A172 (cell line): ENCODE data around the gene ANKS1B. TPM values are rescaled to one million over a fixed set of nuclear protein-coding genes. Genes with fewer than 3 reads are reported as not detected.
"Not testable (repeated sequence)": the region's sequence is repeated elsewhere in the genome, so short reads cannot be mapped to it uniquely, and the experiment has no call there.

Source experiments
- DNase-seq: peaks from one replicate; pipeline ENCODE4 v3.0.0-alpha.2; 2015; ENCODE audit warnings: low spot score
- total RNA-seq: library from RNA; depleted of rRNA; stranded (reverse); fragments of >200 nt; shearing (Covaris generic); gene quantifications from 2 replicates; pipeline ENCODE4 v1.2.3, GENCODE V29; 2014

The ANKS1B gene
- total RNA-seq, 1 experiment from 2014 or later, result 0.24 TPM

- DNase-seq, result no peak
Measured at GRCh38 chr12:99765469-99766114, 219.1 kb downstream of the ANKS1B start.

- DNase-seq, result no peak
Measured at GRCh38 chr12:99759444-99759843, 225.3 kb downstream of the ANKS1B start.

- no peak for DNase-seq
Measured at GRCh38 chr12:99758997-99759396, 225.7 kb downstream of the ANKS1B start.

GRCh38 chr12:99752740-99753139, 232.0 kb downstream of the ANKS1B start:
- no peak for DNase-seq

- no peak for DNase-seq
Measured at GRCh38 chr12:99746538-99746937, 238.2 kb downstream of the ANKS1B start.

GRCh38 chr12:99745895-99746294, 238.8 kb downstream of the ANKS1B start:
- no peak for DNase-seq

- DNase-seq, result no peak
Measured at GRCh38 chr12:99745121-99745520, 239.6 kb downstream of the ANKS1B start.

- no peak for DNase-seq
Measured at GRCh38 chr12:99736760-99737269, 247.9 kb downstream of the ANKS1B start.

- DNase-seq, result no peak
Measured at GRCh38 chr12:99732131-99732530, 252.6 kb downstream of the ANKS1B start.

- no peak for DNase-seq
Measured at GRCh38 chr12:99722690-99723486, 261.8 kb downstream of the ANKS1B start.

GRCh38 chr12:99721715-99722275, 262.9 kb downstream of the ANKS1B start:
- DNase-seq, result no peak

GRCh38 chr12:99720083-99720465, 264.7 kb downstream of the ANKS1B start:
- DNase-seq, result not testable (repeated sequence)

GRCh38 chr12:99719411-99720082, 265.2 kb downstream of the ANKS1B start:
- DNase-seq, result not testable (repeated sequence)

- not testable (repeated sequence) for DNase-seq
Measured at GRCh38 chr12:99715841-99716510, 268.8 kb downstream of the ANKS1B start.

- not testable (repeated sequence) for DNase-seq
Measured at GRCh38 chr12:99714921-99715320, 269.8 kb downstream of the ANKS1B start.

- DNase-seq, result no peak
Measured at GRCh38 chr12:99713946-99714520, 270.7 kb downstream of the ANKS1B start.

- no peak for DNase-seq
Measured at GRCh38 chr12:99712281-99712680, 272.5 kb downstream of the ANKS1B start.

GRCh38 chr12:99711246-99711645, 273.5 kb downstream of the ANKS1B start:
- DNase-seq, result no peak

GRCh38 chr12:99709619-99710018, 275.1 kb downstream of the ANKS1B start:
- no peak for DNase-seq

GRCh38 chr12:99709116-99709515, 275.6 kb downstream of the ANKS1B start:
- DNase-seq, result no peak

GRCh38 chr12:99707883-99708282, 276.9 kb downstream of the ANKS1B start:
- no peak for DNase-seq
